Endothelial cell of umbilical vein (primary cell): Measurements from ENCODE around the gene NR5A2. TPM values are rescaled to one million over a fixed set of nuclear protein-coding genes. Genes with fewer than 3 reads are reported as not detected.

ENCODE experiments used
- BruUV-seq: library from RNA; stranded (reverse); fragments of 400-500 nt; replicated peaks from 2 replicates; lab custom pipeline; 2021; lab: Mats Ljungman, UMichigan
- CTCF ChIA-PET: fragments of 300-600, 350-600 bp; sonication (Branson Sonifier 250); formaldehyde crosslinking; loops from one replicate; lab custom pipeline; 2021; ENCODE audit warnings: antibody characterized with exemption, inconsistent platforms; lab: Charles Lee
- POLR2A ChIA-PET: fragments of 300-600, 350-600 bp; sonication (Branson Sonifier 250); formaldehyde crosslinking; loops from one replicate; lab custom pipeline; 2021; ENCODE audit warnings: antibody characterized with exemption, inconsistent platforms; lab: Charles Lee
- DNase-seq: peaks from one replicate; pipeline ENCODE4 v3.0.0-alpha.2; 2011; ENCODE audit warnings: low read depth, low spot score
- FAIRE-seq: peaks from 2 replicates; lab custom pipeline; 2011; peaks lifted over from hg19 to GRCh38; lab: Jason Lieb, UNC
- H2AFZ ChIP-seq: 2 replicates; pipeline ENCODE4 v1.6.0; 2012; ENCODE audit warnings: low read depth, low read length, control low read depth, inconsistent platforms
- H3K27ac ChIP-seq: 2 replicates; pipeline ENCODE4 v1.5.1; 2011; ENCODE audit warnings: low read depth, mild to moderate bottlenecking, control low read depth, low read length, moderate library complexity; ENCODE audit not compliant: insufficient read depth
- H3K27me3 ChIP-seq, 2 experiments: 2 replicates each; pipeline versions ENCODE4 v1.6.0 to v1.6.1; 2011; ENCODE audit warnings: low read length in 2 of 2, mixed read lengths in 1 of 2; ENCODE audit not compliant: control insufficient read depth in 2 of 2, insufficient read depth in 2 of 2
- H3K36me3 ChIP-seq, 2 experiments: 2 replicates in 1 of 2; 3 replicates in 1 of 2; pipeline ENCODE4 v1.5.1; 2011; ENCODE audit warnings: low read length in 2 of 2, mild to moderate bottlenecking in 1 of 2, moderate library complexity in 1 of 2; ENCODE audit not compliant: control insufficient read depth in 2 of 2, insufficient read depth in 2 of 2; ENCODE audit errors: extremely low read depth in 1 of 2
- H3K4me1 ChIP-seq: 3 replicates; pipeline ENCODE4 v1.5.1; 2011; ENCODE audit warnings: mild to moderate bottlenecking, low read length; ENCODE audit not compliant: control insufficient read depth, insufficient read depth; ENCODE audit errors: extremely low read depth
- H3K4me2 ChIP-seq: 2 replicates; pipeline ENCODE4 v1.6.1; 2011; ENCODE audit warnings: low read length, control low read depth, mixed read lengths; ENCODE audit not compliant: insufficient read depth
- H3K4me3 ChIP-seq, 3 experiments: fragments of 200-600 bp in 1 of 3; sonication (generic), shearing (Covaris generic) in 1 of 3; replicated peaks in 1 of 3; 2 replicates each; pipeline ENCODE4 v1.5.1; 2011 to 2016; ENCODE audit warnings: control low read depth in 3 of 3, low read length in 3 of 3, mild to moderate bottlenecking in 2 of 3, inconsistent platforms in 1 of 3, low read depth in 1 of 3, moderate library complexity in 1 of 3; ENCODE audit not compliant: insufficient read depth in 1 of 3
- H3K79me2 ChIP-seq: 2 replicates; pipeline ENCODE4 v1.6.0; 2012; ENCODE audit warnings: low read length, inconsistent platforms; ENCODE audit not compliant: control insufficient read depth, insufficient read depth
- H3K9ac ChIP-seq: replicated peaks from 2 replicates; pipeline ENCODE3; 2011; ENCODE audit warnings: low read length, control low read depth; ENCODE audit not compliant: insufficient read depth; ENCODE audit errors: extremely low read depth
- H3K9me1 ChIP-seq: replicated peaks from 3 replicates; pipeline ENCODE4 v1.6.0; 2011; ENCODE audit warnings: mild to moderate bottlenecking, low read length; ENCODE audit not compliant: control insufficient read depth, insufficient read depth; ENCODE audit errors: extremely low read depth
- H3K9me3 ChIP-seq: replicated peaks from 2 replicates; pipeline ENCODE4 v1.5.1; 2012; ENCODE audit warnings: low read length, inconsistent platforms; ENCODE audit not compliant: control insufficient read depth, insufficient read depth
- H4K20me1 ChIP-seq: replicated peaks from 2 replicates; pipeline ENCODE3; 2011; ENCODE audit warnings: mild to moderate bottlenecking, low read length; ENCODE audit not compliant: control insufficient read depth, insufficient read depth; ENCODE audit errors: extremely low read depth
- EZH2 ChIP-seq: IDR thresholded peaks from 2 replicates; pipeline ENCODE4 v1.6.1; 2012; ENCODE audit warnings: borderline replicate concordance, low read depth, mild to moderate bottlenecking, moderate library complexity, low read length, inconsistent platforms; ENCODE audit not compliant: severe bottlenecking
- FOS ChIP-seq: IDR thresholded peaks from 2 replicates; pipeline ENCODE4 v1.6.1; 2011; ENCODE audit warnings: mild to moderate bottlenecking, low read length, moderate library complexity, borderline replicate concordance; ENCODE audit not compliant: insufficient read depth
- JUN ChIP-seq: IDR thresholded peaks from 2 replicates; pipeline ENCODE4 v1.6.1; 2011; ENCODE audit warnings: borderline replicate concordance, low read depth; ENCODE audit not compliant: insufficient read length, insufficient read depth
- MYC ChIP-seq: IDR thresholded peaks from one replicate; pipeline ENCODE4 v1.6.1; 2011; ENCODE audit warnings: mild to moderate bottlenecking, low read depth, low read length
- POLR2A ChIP-seq: IDR thresholded peaks from 2 replicates; pipeline ENCODE4 v1.6.1; 2012; ENCODE audit warnings: low read depth, mild to moderate bottlenecking, control low read depth, low read length
- POLR2AphosphoS5 ChIP-seq: IDR thresholded peaks from 2 replicates; pipeline ENCODE4 v1.6.1; 2012; ENCODE audit warnings: low read depth, mild to moderate bottlenecking, control low read depth, low read length, moderate library complexity; ENCODE audit not compliant: insufficient read depth
- dilution Hi-C: fragments of 300-500 bp; cut with MboI; formaldehyde crosslinking; loops from one replicate; pipeline ENCODE4 v1.15.0; 2019; ENCODE audit warnings: low sequenced_read_pairs; ENCODE audit not compliant: extremely low pct_ligation_motif_present
- intact Hi-C: fragments of 100-400 bp; cut with micrococcal nuclease; formaldehyde crosslinking; loops from one replicate; pipeline ENCODE4 v1.10.0; 2022
- polyA plus RNA-seq, 4 experiments: library from polyadenylated mRNA; depleted of rRNA in 3 of 4; stranded (reverse) in 3 of 4; unstranded in 1 of 4; fragments of >200 nt; gene quantifications; 2 replicates each; pipeline versions ENCODE4 v1.2.1 to v1.2.3, GENCODE V29; 2011 to 2012; ENCODE audit warnings: missing spikeins in 1 of 4
- total RNA-seq: library from RNA; stranded (reverse); gene quantifications from 2 replicates; pipeline ENCODE4 v1.2.3, GENCODE V29; 2021
- TF ChIP-seq, protein P1 (sequence below), 2 donors: IDR thresholded peaks; 1 replicate in 1 of 2; 2 replicates in 1 of 2; pipeline ENCODE4 v1.5.1; 2011; ENCODE audit warnings: low read length in 2 of 2, mild to moderate bottlenecking in 2 of 2, moderate library complexity in 2 of 2, control low read depth in 1 of 2, inconsistent platforms in 1 of 2, low read depth in 1 of 2; ENCODE audit not compliant: insufficient read depth in 1 of 2; ENCODE audit errors: extremely low read depth in 1 of 2
- TF ChIP-seq, protein P2 (sequence below): IDR thresholded peaks from 2 replicates; pipeline ENCODE4 v1.6.1; 2011; ENCODE audit not compliant: insufficient read depth, insufficient read length

NR5A2 gene
- total and polyA plus RNA-seq, 2 donors (not counting 3 experiments of a cell fraction or from before 2014, with no cell fraction given), result 3.4 to 12.1 TPM

DNA sequence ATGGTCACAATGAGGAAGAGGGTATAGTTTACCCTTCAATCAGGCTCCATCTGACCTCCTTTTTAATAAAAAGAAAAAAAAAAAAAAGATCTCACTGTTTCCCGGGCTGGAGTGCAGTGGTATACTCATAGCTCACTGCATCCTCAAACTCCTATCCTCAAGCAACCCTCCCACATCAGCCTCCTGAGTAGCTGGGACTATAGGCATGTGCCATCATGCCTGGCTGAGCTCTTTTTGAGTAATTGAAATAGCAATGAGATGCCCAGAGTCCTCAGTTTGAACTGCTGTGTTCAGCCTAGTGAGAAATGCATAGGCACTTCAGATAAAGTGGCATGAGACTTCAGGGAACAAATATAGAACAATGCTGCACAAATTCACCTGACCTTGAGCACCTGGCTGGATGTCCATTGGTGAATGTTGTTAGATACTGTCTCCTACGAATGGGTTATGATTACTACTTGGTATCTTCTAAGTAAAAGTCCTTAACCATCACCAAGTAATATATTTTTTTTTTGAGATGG lies 67.6 kb downstream of the NR5A2 start:
- Histone ChIP-seq H3K27me3 (peaks cover 0 to 3% of the 10 kb centered on the region in 2 experiments), H3K36me3 (no peaks in the 10 kb centered on the region), H3K9me3 (no peaks in the 10 kb centered on the region), H3K4me2 (no peak overlapping the region), H3K9ac (no peak overlapping the region), H3K9me1 (no peaks in the 10 kb centered on the region), H4K20me1 (no peaks in the 10 kb centered on the region), H3K4me1 (peaks cover 6% of the 10 kb centered on the region), H3K79me2 (no peaks in the 10 kb centered on the region), H2AFZ (no peak overlapping the region), H3K4me3 (no peak overlapping the region), H3K27ac (no peak overlapping the region)
- TF ChIP-seq POLR2AphosphoS5 (no peak), EZH2 (no peak), JUN (no peak), MYC (no peak), POLR2A (no peak), FOS (no peak)
- TF ChIP-seq, protein P1, sequence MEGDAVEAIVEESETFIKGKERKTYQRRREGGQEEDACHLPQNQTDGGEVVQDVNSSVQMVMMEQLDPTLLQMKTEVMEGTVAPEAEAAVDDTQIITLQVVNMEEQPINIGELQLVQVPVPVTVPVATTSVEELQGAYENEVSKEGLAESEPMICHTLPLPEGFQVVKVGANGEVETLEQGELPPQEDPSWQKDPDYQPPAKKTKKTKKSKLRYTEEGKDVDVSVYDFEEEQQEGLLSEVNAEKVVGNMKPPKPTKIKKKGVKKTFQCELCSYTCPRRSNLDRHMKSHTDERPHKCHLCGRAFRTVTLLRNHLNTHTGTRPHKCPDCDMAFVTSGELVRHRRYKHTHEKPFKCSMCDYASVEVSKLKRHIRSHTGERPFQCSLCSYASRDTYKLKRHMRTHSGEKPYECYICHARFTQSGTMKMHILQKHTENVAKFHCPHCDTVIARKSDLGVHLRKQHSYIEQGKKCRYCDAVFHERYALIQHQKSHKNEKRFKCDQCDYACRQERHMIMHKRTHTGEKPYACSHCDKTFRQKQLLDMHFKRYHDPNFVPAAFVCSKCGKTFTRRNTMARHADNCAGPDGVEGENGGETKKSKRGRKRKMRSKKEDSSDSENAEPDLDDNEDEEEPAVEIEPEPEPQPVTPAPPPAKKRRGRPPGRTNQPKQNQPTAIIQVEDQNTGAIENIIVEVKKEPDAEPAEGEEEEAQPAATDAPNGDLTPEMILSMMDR (IDR thresholded peaks at IDR 0.05; ENCODE audit: extremely low read depth in 1 of 2, insufficient read depth in 1 of 2, low read depth in 1 of 2, low read length in 2 of 2), result no peak
- TF ChIP-seq, protein P2, sequence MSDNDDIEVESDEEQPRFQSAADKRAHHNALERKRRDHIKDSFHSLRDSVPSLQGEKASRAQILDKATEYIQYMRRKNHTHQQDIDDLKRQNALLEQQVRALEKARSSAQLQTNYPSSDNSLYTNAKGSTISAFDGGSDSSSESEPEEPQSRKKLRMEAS, result no peak
- ChIA-PET POLR2A (no interaction called here), CTCF (no interaction called here)
- DNase-seq, result no peak
- dilution Hi-C loops, result no loop called here
- no TSS peak for BruUV-seq
- no peak for FAIRE-seq
- intact Hi-C loops, result no loop called here
